SK-N-SH (cell line): ENCODE results near the gene GRK2. TPM values are rescaled to one million over a fixed set of nuclear protein-coding genes. Genes with fewer than 3 reads are reported as not detected.

Experiments used
- CTCF ChIA-PET: fragments of 300-600, 350-600 bp; formaldehyde crosslinking; extraction: SDS; loops from one replicate; lab custom pipeline; 2021; lab: Yijun Ruan, JAX
- POLR2A ChIA-PET: fragments of 350-600 bp; sonication (Branson Sonifier 250); formaldehyde crosslinking; extraction: SDS; loops from one replicate; lab custom pipeline; 2020; ENCODE audit warnings: antibody characterized with exemption, inconsistent platforms; lab: Yijun Ruan, JAX
- DNase-seq: peaks from one replicate; pipeline ENCODE4 v3.0.0; 2012
- H2AFZ ChIP-seq: fragments of 200-600 bp; sonication (generic); 2 replicates; pipeline ENCODE4 v1.8.1; 2016; ENCODE audit warnings: antibody characterized with exemption, mild to moderate bottlenecking, low read depth
- H3F3A ChIP-seq: fragments of 200-600 bp; sonication (generic); replicated peaks from 2 replicates; pipeline ENCODE3; 2016; ENCODE audit warnings: antibody characterized with exemption, mild to moderate bottlenecking; ENCODE audit not compliant: insufficient read depth
- H3K27ac ChIP-seq, 2 experiments: fragments of 200-500 bp in 1 of 2; fragments of 200-600 bp in 1 of 2; sonication (Bioruptor generic) in 1 of 2; sonication (generic), shearing (Covaris generic) in 1 of 2; 2 replicates each; pipeline versions ENCODE4 v1.5.1 to v1.6.1; 2014 to 2016; ENCODE audit warnings: low read depth in 2 of 2, inconsistent platforms in 1 of 2, low read length in 1 of 2, mild to moderate bottlenecking in 1 of 2, mixed read lengths in 1 of 2
- H3K27me3 ChIP-seq: fragments of 200-600 bp; sonication (generic), shearing (Covaris generic); 2 replicates; pipeline ENCODE4 v1.6.1; 2016; ENCODE audit warnings: mixed run types; ENCODE audit not compliant: insufficient read depth
- H3K36me3 ChIP-seq, 2 experiments: fragments of 200-500 bp in 1 of 2; fragments of 200-600 bp in 1 of 2; sonication (Bioruptor generic) in 1 of 2; sonication (generic) in 1 of 2; replicated peaks in 1 of 2; 2 replicates each; pipeline versions ENCODE3 to v1.5.1; 2014 to 2016; ENCODE audit warnings: low read length in 1 of 2, mild to moderate bottlenecking in 1 of 2; ENCODE audit not compliant: insufficient read depth in 2 of 2, control insufficient read depth in 1 of 2
- H3K4me1 ChIP-seq, 2 experiments: fragments of 200-500 bp in 1 of 2; fragments of 200-600 bp in 1 of 2; sonication (Bioruptor generic) in 1 of 2; sonication (generic), shearing (Covaris generic) in 1 of 2; 2 replicates each; pipeline versions ENCODE4 v1.5.1 to v1.6.1; 2014 to 2016; ENCODE audit warnings: low read depth in 1 of 2, low read length in 1 of 2, mixed run types in 1 of 2; ENCODE audit not compliant: insufficient read depth in 2 of 2, control insufficient read depth in 1 of 2
- H3K4me2 ChIP-seq: fragments of 200-600 bp; sonication (generic), shearing (Covaris generic); 2 replicates; pipeline ENCODE4 v1.6.1; 2017; ENCODE audit warnings: mixed run types
- H3K4me3 ChIP-seq, 2 experiments: fragments of 200-500 bp in 1 of 2; fragments of 200-600 bp in 1 of 2; sonication (Bioruptor generic) in 1 of 2; sonication (generic), shearing (Covaris generic) in 1 of 2; 2 replicates each; pipeline versions ENCODE4 v1.5.1 to v1.8.1; 2014 to 2016; ENCODE audit warnings: low read depth in 2 of 2, inconsistent platforms in 1 of 2, low read length in 1 of 2, mild to moderate bottlenecking in 1 of 2, mixed read lengths in 1 of 2, moderate library complexity in 1 of 2
- H3K79me2 ChIP-seq: fragments of 200-600 bp; sonication (generic); 2 replicates; pipeline ENCODE4 v1.8.1; 2017; ENCODE audit warnings: mild to moderate bottlenecking; ENCODE audit not compliant: insufficient read depth
- H3K9ac ChIP-seq: fragments of 200-600 bp; sonication (generic); 2 replicates; pipeline ENCODE4 v1.6.1; 2017; ENCODE audit warnings: mixed run types
- H3K9me2 ChIP-seq: fragments of 200-600 bp; sonication (generic); 2 replicates; pipeline ENCODE4 v1.6.1; 2017; ENCODE audit warnings: mixed run types
- H3K9me3 ChIP-seq: fragments of 200-600 bp; sonication (generic); 2 replicates; pipeline ENCODE4 v1.6.1; 2017; ENCODE audit warnings: mixed run types, mild to moderate bottlenecking, moderate library complexity
- H4K20me1 ChIP-seq: fragments of 200-600 bp; sonication (generic); 2 replicates; pipeline ENCODE4 v1.6.1; 2017; ENCODE audit warnings: mild to moderate bottlenecking, mixed run types; ENCODE audit not compliant: insufficient read depth
- EP300 ChIP-seq, 2 experiments: IDR thresholded peaks; 2 replicates each; pipeline versions ENCODE4 v1.4.0 to v1.6.1; 2012; ENCODE audit warnings: borderline replicate concordance in 1 of 2, low read depth in 1 of 2, low read length in 1 of 2
- GABPA ChIP-seq: IDR thresholded peaks from 2 replicates; pipeline ENCODE4 v1.4.0; 2012; ENCODE audit warnings: low read depth, mild to moderate bottlenecking
- GATA2 ChIP-seq: sonication (generic); formaldehyde crosslinking; IDR thresholded peaks from 2 replicates; pipeline ENCODE4 v1.5.0; 2020; ENCODE audit warnings: mild to moderate bottlenecking, missing genetic modification reagents
- MAX ChIP-seq: IDR thresholded peaks from 2 replicates; pipeline ENCODE4 v1.4.0; 2012; ENCODE audit warnings: low read depth
- PBX3 ChIP-seq: IDR thresholded peaks from 2 replicates; pipeline ENCODE4; 2012
- POLR2AphosphoS5 ChIP-seq: IDR thresholded peaks from 2 replicates; pipeline ENCODE4 v1.6.1; 2012; ENCODE audit warnings: low read depth, low read length
- RAD21 ChIP-seq: IDR thresholded peaks from 2 replicates; pipeline ENCODE4 v1.6.1; 2012; ENCODE audit warnings: mild to moderate bottlenecking, low read length
- RCOR1 ChIP-seq: fragments of 150-350 bp; IDR thresholded peaks from 2 replicates; pipeline ENCODE4 v1.6.1; 2017; ENCODE audit warnings: antibody characterized with exemption, low read length
- REST ChIP-seq: IDR thresholded peaks from 2 replicates; pipeline ENCODE4 v1.6.1; 2012; ENCODE audit warnings: mild to moderate bottlenecking, low read depth, low read length, moderate library complexity
- SMC3 ChIP-seq: IDR thresholded peaks from 2 replicates; pipeline ENCODE4 v1.6.1; 2012; ENCODE audit warnings: low read depth, low read length, improper control_type of control experiment
- TCF12 ChIP-seq: IDR thresholded peaks from 2 replicates; pipeline ENCODE4 v1.4.0; 2012
- TEAD4 ChIP-seq: IDR thresholded peaks from 2 replicates; pipeline ENCODE4 v1.4.0; 2012; ENCODE audit warnings: mild to moderate bottlenecking, borderline replicate concordance; ENCODE audit not compliant: insufficient read depth
- USF1 ChIP-seq: IDR thresholded peaks from 2 replicates; pipeline ENCODE4 v1.4.0; 2012; ENCODE audit warnings: low read depth, borderline replicate concordance
- ZBTB33 ChIP-seq: IDR thresholded peaks from 2 replicates; pipeline ENCODE4 v1.4.0; 2012; ENCODE audit warnings: low read depth, borderline replicate concordance
- WGBS: methylation state at CpG from one replicate; pipeline ENCODE4 v1.1.6; 2017; ENCODE audit warnings: low lambda C conversion rate; 5-methylcytosine and 5-hydroxymethylcytosine counted together
- polyA plus RNA-seq, 3 experiments: library from polyadenylated mRNA; depleted of rRNA; stranded (reverse); fragments of >200 nt; gene quantifications; 2 replicates each; pipeline ENCODE4 v1.2.3, GENCODE V29; 2012

GRK2 gene
- polyA plus RNA-seq, 1 of the 3 experiments (the other 2 are of a cell fraction) = 48.5 TPM

- Histone ChIP-seq H3K36me3 (peaks cover 14 to 37% of the 10 kb centered on the region in 2 experiments), H3K4me2 (no peak overlapping the region), H3K79me2 (peaks cover 13% of the 10 kb centered on the region)
- POLR2A ChIA-PET = interaction anchor here (1.5 kb wide), 1 partner anchor 15 kb away, joined by 14 read pairs; no protein-coding TSS in a partner anchor
- no peak for TF ChIP-seq POLR2AphosphoS5
- no peak for TF ChIP-seq SMC3
- no peak for TF ChIP-seq ZBTB33
- TF ChIP-seq USF1 = no peak
- TF ChIP-seq GATA2 (CRISPR knock-in tag) = no peak
- TF ChIP-seq PBX3 = peak; percentile 38; the same call in 1 of the 2 replicates
- TF ChIP-seq TCF12 = no peak
- no peak for TF ChIP-seq GABPA
- TF ChIP-seq, all 33 proteins: peak for 1
- no peak for DNase-seq
- no peaks in the 10 kb centered on the region for H4K20me1 ChIP-seq
- no peak overlapping the region for H3K9ac ChIP-seq
- H3F3A ChIP-seq = no peaks in the 10 kb centered on the region
- H2AFZ ChIP-seq = no peak overlapping the region
- no peaks in the 10 kb centered on the region for H3K9me2 ChIP-seq
- no peak overlapping the region for H3K4me3 ChIP-seq
- 81% methylated on average over 15 of the region's 15 CpGs for WGBS
- H3K27ac ChIP-seq = no peak overlapping the region
- H3K4me1 ChIP-seq = peaks cover 13 to 17% of the 10 kb centered on the region in 2 experiments; a peak in 2 of 4 replicates
- H3K9me3 ChIP-seq = no peaks in the 10 kb centered on the region
- CTCF ChIA-PET = interaction anchor here (0.7 to 5.1 kb wide), 8 partner anchors 9 to 1233 kb away, joined by 3 to 37 read pairs (median 4); partner anchors contain the start of gene ANKRD13D
- no peaks in the 10 kb centered on the region for H3K27me3 ChIP-seq
Measured at GRCh38 chr11:67301951-67302516, 35.8 kb downstream of the GRK2 start.

GRCh38 chr11:67302571-67303131 lies 36.4 kb downstream of the GRK2 start:
- CTCF ChIA-PET = interaction anchor here (0.7 to 5.1 kb wide), 13 partner anchors 9 to 1234 kb away, joined by 3 to 37 read pairs (median 4); partner anchors contain the start of gene ANKRD13D
- WGBS = 82% methylated on average over 15 of the region's 23 CpGs

More at GRCh38 chr11:67302571-67303131, 36.4 kb downstream of the GRK2 start:
- no peaks in the 10 kb centered on the region for H3K9me2 ChIP-seq
- H3F3A ChIP-seq = no peaks in the 10 kb centered on the region
- peak overlapping the region; percentile 87 to 88 for H3K4me3 ChIP-seq
- TF ChIP-seq EP300 (IDR thresholded peaks at IDR 0.05; ENCODE audit: borderline replicate concordance in 1 of 2, low read depth in 1 of 2, low read length in 1 of 2) (no peak), RAD21 (no peak), RCOR1 (no peak), MAX (no peak), TEAD4 (no peak), USF1 (no peak), PBX3 (no peak), REST (no peak)
- H3K9me3 ChIP-seq = no peaks in the 10 kb centered on the region
- H2AFZ ChIP-seq = no peak overlapping the region
- no peak overlapping the region; a peak in 1 of 4 replicates for H3K27ac ChIP-seq
- peak overlapping the region; percentile 92 for H3K4me2 ChIP-seq
- H3K36me3 ChIP-seq = peaks cover 12 to 37% of the 10 kb centered on the region in 2 experiments
- H3K27me3 ChIP-seq = no peaks in the 10 kb centered on the region
- peaks cover 13 to 17% of the 10 kb centered on the region in 2 experiments; a peak in 2 of 4 replicates for H3K4me1 ChIP-seq
- DNase-seq = no peak
- H4K20me1 ChIP-seq = no peaks in the 10 kb centered on the region
- H3K79me2 ChIP-seq = peaks cover 9% of the 10 kb centered on the region; the same call in 1 of the 2 replicates
- H3K9ac ChIP-seq = no peak overlapping the region
- POLR2A ChIA-PET = interaction anchor here (1.5 to 1.6 kb wide), 2 partner anchors 14 to 15 kb away, joined by 5 to 14 read pairs; partner anchors contain the start of gene ANKRD13D
